Stomach (tissue), 4 donors: Measurements from ENCODE around the gene RIN1.

Experiments used
- EP300 ChIP-seq: sonication (generic); formaldehyde crosslinking; IDR thresholded peaks from one replicate; pipeline ENCODE4 v1.6.1; 2017; ENCODE audit warnings: antibody characterized with exemption
- POLR2A ChIP-seq, 4 donors: fragments of 450-650 bp; IDR thresholded peaks; one replicate each; pipeline ENCODE4 v1.6.1; 2016; ENCODE audit warnings: antibody characterized with exemption in 4 of 4, control low read depth in 2 of 4, mild to moderate bottlenecking in 1 of 4, moderate library complexity in 1 of 4
- TF ChIP-seq, protein P1 (sequence below), 7 experiments: fragments of 450-650 bp in 4 of 7; fragments of 200-600 bp in 3 of 7; sonication (generic) in 3 of 7; IDR thresholded peaks; one replicate each; pipeline ENCODE4 v1.5.1; 2016 to 2019; ENCODE audit warnings: antibody characterized with exemption in 7 of 7, control low read depth in 2 of 7, mild to moderate bottlenecking in 1 of 7

DNA sequence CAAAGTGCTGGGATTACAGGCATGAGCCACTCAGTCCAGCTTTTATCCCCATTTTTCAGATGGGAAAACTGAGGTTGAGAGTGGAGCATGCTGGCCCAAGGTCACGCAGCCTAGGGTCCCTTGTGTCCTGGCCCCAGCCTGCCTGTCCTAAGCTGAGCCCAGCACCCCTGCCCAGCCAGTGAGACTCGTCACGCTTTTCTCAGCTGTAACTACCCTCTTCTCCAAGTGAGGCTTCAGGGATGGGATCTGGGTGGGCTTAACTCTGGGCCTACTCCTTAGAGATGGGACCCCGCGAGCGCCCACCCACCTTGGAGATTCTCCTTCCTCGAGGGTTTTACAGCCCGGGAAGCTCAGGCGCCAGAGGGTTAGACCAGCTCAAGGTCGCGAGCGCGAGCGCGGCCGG, 44.9 kb downstream of the RIN1 start:
- TF ChIP-seq, protein P1, sequence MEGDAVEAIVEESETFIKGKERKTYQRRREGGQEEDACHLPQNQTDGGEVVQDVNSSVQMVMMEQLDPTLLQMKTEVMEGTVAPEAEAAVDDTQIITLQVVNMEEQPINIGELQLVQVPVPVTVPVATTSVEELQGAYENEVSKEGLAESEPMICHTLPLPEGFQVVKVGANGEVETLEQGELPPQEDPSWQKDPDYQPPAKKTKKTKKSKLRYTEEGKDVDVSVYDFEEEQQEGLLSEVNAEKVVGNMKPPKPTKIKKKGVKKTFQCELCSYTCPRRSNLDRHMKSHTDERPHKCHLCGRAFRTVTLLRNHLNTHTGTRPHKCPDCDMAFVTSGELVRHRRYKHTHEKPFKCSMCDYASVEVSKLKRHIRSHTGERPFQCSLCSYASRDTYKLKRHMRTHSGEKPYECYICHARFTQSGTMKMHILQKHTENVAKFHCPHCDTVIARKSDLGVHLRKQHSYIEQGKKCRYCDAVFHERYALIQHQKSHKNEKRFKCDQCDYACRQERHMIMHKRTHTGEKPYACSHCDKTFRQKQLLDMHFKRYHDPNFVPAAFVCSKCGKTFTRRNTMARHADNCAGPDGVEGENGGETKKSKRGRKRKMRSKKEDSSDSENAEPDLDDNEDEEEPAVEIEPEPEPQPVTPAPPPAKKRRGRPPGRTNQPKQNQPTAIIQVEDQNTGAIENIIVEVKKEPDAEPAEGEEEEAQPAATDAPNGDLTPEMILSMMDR (IDR thresholded peaks at IDR 0.05) = no peak
- no peak for TF ChIP-seq EP300
- no peak for TF ChIP-seq POLR2A (IDR thresholded peaks at IDR 0.05)
